ENCODE results near the gene MTM1.

MTM1 gene

DNA sequence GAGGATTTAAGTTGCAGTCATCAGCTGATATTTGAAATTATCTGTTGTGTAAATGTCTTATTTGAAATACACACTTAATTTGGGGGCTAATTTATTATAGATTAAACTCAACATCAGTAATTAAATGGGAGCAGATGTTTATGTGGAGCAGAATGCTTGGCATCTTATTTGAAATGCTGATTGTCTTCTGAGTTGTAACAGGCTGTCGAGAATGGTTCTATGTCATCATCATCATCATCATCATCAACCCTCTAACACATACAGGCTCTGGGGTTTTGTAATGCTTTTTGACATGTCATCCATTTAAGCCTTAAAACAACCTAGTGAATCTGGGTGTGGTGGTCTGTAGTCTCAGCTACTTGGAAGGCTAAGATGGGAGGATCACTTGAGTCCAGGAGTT lies 133.0 kb downstream of the MTM1 start:
- FAIRE-seq (no peak), DNase-seq (ENCODE audit: insufficient read length, low spot score) (no peak)
- TF ChIP-seq, protein P1, sequence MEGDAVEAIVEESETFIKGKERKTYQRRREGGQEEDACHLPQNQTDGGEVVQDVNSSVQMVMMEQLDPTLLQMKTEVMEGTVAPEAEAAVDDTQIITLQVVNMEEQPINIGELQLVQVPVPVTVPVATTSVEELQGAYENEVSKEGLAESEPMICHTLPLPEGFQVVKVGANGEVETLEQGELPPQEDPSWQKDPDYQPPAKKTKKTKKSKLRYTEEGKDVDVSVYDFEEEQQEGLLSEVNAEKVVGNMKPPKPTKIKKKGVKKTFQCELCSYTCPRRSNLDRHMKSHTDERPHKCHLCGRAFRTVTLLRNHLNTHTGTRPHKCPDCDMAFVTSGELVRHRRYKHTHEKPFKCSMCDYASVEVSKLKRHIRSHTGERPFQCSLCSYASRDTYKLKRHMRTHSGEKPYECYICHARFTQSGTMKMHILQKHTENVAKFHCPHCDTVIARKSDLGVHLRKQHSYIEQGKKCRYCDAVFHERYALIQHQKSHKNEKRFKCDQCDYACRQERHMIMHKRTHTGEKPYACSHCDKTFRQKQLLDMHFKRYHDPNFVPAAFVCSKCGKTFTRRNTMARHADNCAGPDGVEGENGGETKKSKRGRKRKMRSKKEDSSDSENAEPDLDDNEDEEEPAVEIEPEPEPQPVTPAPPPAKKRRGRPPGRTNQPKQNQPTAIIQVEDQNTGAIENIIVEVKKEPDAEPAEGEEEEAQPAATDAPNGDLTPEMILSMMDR (IDR thresholded peaks at IDR 0.05; ENCODE audit: insufficient read depth, missing control alignments): no peak

DNA sequence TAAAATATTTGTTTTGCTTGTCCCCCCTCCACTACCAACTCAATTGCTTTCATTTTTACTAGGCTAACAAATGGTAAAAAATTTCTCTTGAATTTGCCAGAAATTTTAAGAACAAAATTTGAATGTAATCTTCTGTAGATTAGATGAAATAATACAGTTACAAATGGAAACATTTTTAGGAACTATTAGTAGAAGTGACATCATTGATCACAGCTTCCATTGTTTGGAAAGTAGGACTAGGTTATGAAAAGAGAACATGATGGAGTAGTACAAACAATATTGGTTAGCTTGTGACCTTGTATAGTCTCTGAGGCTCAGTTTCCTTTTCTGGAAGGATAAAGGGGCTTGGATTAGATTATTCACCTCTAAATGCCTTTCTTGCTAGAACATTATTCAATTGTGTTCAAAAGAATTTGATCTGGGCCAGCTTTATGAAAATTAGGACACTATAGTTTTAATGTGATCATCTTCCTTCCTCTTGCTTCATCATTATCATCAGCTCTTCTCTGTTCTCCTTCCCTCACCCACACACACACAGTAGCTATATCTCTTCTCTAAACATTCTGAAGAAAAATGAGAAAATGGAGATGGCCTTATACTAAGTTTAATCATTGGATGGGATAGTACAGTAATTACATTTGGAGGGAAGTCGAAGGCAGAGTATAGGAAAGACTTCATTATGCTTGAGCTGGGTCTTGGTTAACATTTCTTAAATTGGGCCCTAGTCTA lies 134.7 kb downstream of the MTM1 start:
- TF ChIP-seq, protein P1 (IDR thresholded peaks at IDR 0.05; ENCODE audit: insufficient read depth, missing control alignments): no peak
- FAIRE-seq: no peak
- DNase-seq (ENCODE audit: insufficient read length, low spot score): no peak

- TF ChIP-seq, protein P1 (IDR thresholded peaks at IDR 0.05; ENCODE audit: insufficient read depth, missing control alignments): no peak
- DNase-seq (ENCODE audit: insufficient read length, low spot score) (no peak), FAIRE-seq (no peak)
Observed at GRCh38 chrX:150703695-150703974, 135.2 kb downstream of the MTM1 start.

- TF ChIP-seq, protein P1 (IDR thresholded peaks at IDR 0.05; ENCODE audit: insufficient read depth, missing control alignments): no peak
- FAIRE-seq (no peak), DNase-seq (ENCODE audit: insufficient read length, low spot score) (no peak)
Observed at GRCh38 chrX:150704030-150704613, 135.7 kb downstream of the MTM1 start.

DNA sequence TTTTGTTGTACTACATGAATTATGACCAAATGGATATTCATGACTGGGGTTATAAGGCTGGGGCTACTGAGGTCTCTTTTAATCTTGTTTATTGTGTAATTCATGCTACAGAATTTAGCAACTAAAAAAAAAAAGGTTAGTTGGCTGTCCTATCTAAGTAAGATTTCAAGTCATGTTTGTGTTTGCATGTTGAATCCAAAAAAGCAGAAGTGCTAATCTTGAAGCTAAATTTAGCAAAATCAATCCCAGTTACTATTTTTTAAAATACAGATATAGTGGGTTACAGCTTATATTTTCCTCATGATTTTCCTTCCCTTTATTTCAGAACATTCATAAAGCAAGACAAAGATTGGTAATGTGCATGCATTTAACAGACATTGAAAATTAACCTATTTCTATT lies 144.2 kb downstream of the MTM1 start:
- no peak for DNase-seq (ENCODE audit: insufficient read length, low spot score)
- TF ChIP-seq, protein P1 (IDR thresholded peaks at IDR 0.05; ENCODE audit: insufficient read depth, missing control alignments): no peak
- FAIRE-seq: no peak

GRCh38 chrX:150715184-150715583 lies 146.8 kb downstream of the MTM1 start:
- FAIRE-seq: no peak
- TF ChIP-seq, protein P1 (IDR thresholded peaks at IDR 0.05; ENCODE audit: insufficient read depth, missing control alignments): no peak
- DNase-seq (ENCODE audit: insufficient read length, low spot score): no peak

- TF ChIP-seq, protein P1 (IDR thresholded peaks at IDR 0.05; ENCODE audit: insufficient read depth, missing control alignments): no peak
Observed at GRCh38 chrX:150719621-150720020, 151.2 kb downstream of the MTM1 start.

More at GRCh38 chrX:150719621-150720020, 151.2 kb downstream of the MTM1 start:
- FAIRE-seq (no peak), DNase-seq (ENCODE audit: insufficient read length, low spot score) (no peak)

All from D721Med (cell line).